GM20431 (cell line): ENCODE results near the gene SHISA6.
"Not testable (repeated sequence)": the region's sequence is repeated elsewhere in the genome, so short reads cannot be mapped to it uniquely, and the experiment has no call there.

ENCODE experiments used
- in situ Hi-C: fragments of 300-500 bp; cut with MseI, MboI; formaldehyde crosslinking; loops from one replicate; pipeline ENCODE4 v1.15.0; 2020; ENCODE audit warnings: low sequenced_read_pairs; ENCODE audit not compliant: unreplicated experiment

The SHISA6 gene

DNA sequence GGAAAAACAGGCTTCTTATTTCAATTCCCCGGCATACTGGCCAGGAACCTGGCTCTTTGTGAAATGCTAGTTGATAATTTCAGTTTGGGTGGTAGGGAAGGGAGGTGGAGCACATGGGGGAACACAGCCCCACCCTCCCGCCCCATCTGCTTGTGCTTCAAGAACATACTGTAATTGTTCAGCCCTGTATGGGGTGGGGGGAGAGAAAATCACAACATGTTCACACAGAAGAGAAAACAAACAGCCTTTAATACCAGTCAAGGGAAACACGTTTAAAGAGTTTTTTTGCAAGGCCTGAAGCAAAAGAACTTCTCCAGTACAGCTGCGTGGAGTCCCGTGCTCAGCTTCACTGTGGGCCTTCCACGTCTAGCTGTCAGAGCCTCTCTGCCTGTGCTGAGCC is 59.7 kb downstream of the SHISA6 start:
- in situ Hi-C loops: no loop called here

DNA sequence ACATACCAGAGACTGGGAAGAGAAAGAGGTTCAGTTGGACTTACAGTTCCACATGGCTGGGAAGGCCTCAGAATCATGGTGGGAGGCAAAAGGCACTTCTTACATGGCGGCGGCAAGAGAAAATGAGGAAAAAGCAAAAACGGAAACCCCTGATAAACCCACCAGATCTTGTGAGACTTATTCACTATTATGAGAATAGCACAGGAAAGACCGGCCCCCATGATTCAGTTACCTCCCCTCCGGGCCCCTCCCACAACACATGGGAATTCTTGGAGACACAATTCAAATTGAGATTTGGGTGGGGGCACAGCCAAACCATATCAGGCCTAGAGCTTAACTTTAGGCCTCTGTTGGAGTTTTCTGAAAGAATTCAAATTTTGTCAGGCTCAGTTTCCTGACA is 60.9 kb downstream of the SHISA6 start:
- in situ Hi-C loops: not testable (repeated sequence)

DNA sequence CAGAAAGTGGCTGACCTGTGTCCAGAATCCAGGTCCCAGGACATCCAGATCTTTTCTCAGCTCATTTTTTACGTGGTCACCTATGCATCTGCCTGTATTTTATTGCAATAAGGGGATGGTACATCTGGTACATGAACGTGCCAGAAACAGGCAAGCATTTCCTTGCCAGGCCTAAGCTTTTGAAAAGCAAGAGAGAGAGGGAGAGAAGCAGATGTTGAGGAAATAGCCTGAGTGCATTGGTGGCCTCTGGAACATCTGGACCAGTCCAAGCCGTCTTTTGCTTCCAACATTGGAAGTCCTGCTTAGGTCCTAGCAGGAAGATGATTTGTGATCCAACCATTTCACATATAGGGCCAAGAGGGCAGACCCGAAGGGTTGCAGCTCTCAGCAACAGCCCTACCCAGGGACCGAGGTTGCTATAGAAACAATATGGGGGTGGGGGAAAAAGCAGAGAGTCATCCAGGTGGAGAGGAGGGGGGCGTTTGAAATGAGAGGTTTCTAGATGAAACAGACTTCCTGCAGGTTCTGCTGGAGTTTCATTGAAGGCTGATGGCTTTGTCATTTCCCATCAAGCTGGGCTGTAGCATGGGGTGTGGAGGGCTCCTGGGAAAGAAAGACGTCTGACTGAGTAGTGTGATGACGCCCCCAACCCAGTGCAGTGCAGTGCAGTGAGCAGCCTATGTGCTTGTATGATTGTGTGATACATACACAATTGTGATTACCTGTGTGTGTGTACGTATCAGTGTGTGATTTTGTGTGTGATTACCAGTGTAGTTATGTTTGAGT is 61.6 kb downstream of the SHISA6 start:
- in situ Hi-C loops: no loop called here

DNA sequence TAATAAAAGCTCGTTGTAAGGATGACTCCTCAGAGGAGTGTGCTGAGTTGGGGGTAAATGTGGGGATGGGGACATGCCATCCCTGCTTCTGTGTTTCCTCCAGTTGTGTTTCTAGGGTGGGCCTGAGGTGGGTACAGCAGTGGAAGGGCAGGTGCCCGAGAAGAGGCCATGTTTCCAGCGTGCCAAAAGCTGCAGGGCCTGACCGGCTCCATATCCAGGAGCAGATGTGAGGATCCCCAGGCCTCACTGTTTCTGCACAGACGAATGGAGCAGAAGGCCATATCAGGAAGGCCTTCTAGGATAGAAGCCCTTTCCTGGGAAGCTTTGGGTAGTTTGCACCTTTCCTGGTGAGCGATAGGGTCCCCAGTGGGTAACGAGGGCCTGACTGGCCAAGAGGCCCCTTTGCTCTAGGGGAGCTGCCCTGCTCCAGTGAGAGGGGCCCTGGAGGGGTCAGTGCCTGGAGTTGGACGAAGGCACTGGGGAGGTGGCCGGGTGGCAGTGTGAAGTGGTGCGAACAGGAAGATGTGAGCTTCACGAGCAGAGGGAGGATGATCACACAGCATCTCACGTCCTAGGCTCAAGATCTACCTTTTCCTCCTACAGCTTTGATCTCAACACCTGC is 62.9 kb downstream of the SHISA6 start:
- in situ Hi-C loops: no loop called here

DNA sequence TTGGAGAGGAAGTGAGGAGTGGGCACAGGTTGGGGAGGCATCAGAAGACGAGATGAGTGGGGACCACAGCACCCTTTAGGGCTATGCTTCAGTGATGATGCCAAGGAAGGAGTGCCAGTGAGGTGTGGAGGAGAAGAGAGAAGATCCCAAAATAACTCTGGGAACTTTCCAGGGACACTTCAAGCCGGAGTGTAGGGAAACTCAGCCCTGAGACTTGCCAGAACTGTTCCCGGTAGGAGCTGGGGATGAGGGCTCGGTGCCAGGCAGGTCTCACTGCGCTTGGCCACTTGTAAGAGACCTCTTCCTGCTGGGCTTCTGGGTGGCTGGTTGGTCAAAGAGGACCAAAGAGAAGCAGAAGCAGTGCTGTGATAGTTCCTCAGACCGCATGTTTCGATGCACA is 63.6 kb downstream of the SHISA6 start:
- in situ Hi-C loops: no loop called here

DNA sequence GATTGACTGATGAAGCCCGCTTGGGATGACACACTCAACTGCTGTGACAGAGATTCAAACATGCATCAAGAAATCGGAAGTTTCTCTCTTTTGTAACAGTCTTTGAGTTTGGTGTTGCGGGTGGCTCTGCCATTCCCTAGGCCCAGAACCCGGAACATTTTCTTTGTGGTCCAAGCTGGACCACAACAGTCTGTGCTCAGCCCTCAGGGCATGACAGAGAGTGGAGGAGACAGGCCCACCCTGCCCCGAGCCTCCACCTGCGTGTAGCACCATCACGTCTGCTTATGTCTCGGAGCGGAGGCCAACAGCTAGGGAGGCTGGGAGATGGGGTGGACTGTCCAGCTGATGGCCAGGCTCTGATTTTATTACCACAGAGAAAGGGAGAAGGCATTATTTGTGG is 64.5 kb downstream of the SHISA6 start:
- in situ Hi-C loops: no loop called here

DNA sequence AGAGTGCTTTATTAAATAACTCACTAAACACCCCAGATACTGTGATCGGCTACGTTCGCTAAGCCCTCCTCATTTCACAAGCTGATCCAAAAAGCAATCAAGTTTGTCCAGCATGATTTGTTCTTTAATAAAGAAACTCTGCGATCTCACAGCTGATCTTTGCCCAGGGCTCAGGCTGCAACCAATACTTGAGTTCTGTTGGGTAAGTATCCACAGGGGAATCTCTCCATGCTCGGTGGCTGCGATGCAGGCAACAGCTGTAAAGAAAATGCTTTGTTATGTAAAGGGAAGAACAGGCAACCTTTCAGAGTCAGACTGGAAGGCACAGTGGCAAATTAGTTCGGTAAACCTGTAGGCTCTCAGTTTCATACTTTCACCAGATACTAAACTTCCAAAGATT is 67.5 kb downstream of the SHISA6 start:
- in situ Hi-C loops: no loop called here

DNA sequence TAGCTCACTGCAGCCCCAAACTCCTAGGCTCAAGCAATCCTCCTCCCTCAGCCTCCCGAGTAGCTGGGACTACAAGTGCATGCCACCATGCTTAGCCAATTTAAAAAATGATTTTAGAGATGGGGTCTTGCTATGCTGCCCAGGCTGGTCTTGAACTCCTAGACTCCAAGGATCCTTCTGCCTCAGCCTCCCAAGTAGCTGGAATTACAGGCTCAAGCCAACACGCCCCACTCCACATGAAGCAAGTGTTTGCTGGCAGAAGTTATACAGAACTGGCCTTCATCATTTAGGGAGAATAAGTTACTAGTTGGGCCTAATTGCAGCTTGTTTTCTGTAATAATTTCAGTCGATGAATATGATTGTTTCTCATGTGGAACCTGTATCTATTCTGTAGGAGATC is 68.0 kb downstream of the SHISA6 start:
- in situ Hi-C loops: no loop called here

DNA sequence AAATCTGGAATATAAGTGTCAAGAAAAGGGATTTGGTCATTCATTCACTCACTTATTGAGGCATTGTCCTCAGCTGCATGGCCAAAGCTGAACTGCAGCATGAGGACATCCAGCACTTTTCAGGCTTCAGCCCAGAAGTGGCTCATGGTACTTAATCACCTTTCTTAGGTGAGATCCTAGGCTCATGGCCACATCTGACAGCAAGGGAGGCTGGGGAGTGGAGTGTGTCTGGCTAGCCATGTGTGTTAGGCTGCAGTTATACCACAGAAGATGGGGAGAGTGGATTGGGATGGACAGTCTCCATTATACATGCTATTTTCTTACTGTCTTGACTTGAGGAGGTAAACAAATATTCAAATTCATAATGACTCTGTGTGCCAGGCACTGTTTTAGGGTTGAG is 68.8 kb downstream of the SHISA6 start:
- in situ Hi-C loops: no loop called here

DNA sequence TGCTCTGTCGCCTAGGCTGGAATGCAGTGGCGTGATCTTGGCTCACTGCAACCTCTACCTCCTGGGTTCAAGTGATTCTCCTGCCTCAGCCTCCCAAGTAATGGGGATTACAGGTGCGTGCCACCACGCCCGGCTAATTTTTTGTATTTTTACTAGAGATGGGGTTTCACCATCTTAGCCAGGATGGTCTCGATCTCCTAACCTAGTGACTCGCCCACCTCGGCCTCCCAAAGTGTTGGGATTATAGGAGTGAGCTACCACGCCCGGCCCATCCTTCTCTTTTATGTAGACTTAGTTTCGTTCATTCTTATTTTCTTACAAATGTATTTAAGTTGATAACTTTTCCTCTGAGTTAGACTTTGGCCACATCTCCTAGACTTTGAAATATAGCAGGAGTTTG is 75.4 kb downstream of the SHISA6 start:
- in situ Hi-C loops: not testable (repeated sequence)

DNA sequence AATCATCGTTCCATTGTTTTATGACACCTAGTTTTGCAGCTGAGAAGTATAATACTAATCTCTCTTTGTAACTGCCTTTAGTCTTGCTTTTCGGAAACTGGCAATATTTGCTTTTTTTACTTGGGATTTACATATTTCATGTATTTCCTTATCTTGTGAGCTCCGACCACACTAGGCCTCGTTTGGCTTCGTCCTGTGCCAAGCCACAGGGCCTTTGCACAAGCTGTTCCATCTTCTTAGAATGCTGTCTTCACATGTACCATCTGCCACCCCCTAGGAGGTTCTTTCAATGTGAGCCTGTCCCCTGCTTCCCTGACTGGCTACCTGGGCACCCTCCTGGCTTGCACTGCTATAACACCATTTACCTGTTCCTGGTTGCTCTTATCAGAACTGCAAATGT is 77.2 kb downstream of the SHISA6 start:
- in situ Hi-C loops: no loop called here

DNA sequence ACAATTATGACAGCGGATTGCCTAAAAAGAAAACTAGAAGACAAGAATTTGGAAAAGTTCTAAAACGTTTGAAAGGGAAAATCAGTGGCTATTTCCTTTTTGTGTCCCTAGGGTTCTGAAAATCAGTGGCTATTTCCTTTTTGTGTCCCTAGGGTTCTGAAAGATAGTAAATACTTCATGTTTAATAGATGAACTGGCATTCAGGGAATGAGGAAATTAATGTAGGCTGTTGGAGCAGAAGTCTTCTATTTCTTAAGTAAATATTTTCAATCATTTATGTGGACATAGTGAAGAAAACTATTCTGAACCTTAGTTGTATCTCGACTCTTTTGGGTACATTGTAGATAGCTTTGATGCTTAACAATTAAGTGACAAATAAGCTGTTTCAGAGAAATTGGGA is 78.9 kb downstream of the SHISA6 start:
- in situ Hi-C loops: no loop called here

DNA sequence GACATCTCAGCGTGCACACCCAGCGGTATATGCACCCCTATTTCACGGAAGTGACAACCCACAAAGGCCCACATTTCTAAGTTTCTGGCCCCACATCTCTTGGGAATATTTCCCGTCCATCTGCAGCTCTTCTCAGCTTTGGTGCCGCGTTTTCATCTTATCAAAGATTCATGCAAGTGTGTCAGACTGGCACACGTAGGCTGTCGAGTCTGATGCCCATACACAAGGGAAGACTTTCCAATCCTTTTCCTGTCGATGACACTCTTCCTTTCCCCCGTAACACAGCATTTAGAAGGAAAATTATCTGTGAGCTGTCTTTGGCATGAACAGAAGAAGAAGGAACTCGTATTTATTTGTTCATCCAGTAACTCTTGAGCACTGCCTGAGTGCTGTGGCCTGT is 83.0 kb downstream of the SHISA6 start:
- in situ Hi-C loops: no loop called here

DNA sequence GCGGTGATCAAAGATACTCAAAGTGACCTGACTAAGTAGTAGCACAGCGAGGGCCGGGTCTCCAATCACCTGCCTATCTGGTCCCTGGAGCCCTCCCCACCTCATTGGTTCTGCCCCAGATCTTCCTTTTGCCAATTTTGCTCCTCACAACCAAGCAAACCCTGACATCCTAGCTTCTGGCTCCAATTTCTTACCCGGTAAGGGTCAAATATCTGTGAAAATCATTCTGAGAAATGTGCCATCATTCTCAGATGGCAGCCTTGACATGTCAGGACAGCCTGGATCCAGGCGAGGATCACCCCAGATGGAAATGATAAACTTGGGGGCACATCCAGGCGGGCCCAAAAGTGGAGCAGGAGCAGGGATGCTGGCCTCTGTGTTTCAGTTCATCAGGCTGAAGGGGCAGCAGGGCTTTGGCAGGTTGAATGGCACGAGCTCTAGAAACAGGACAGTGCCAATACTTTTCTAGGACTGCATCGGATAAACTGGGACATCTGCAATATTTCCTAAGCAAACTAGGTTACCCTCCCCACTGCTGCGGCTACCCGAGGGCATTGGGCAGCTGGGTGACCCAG is 83.9 kb downstream of the SHISA6 start:
- in situ Hi-C loops: no loop called here

DNA sequence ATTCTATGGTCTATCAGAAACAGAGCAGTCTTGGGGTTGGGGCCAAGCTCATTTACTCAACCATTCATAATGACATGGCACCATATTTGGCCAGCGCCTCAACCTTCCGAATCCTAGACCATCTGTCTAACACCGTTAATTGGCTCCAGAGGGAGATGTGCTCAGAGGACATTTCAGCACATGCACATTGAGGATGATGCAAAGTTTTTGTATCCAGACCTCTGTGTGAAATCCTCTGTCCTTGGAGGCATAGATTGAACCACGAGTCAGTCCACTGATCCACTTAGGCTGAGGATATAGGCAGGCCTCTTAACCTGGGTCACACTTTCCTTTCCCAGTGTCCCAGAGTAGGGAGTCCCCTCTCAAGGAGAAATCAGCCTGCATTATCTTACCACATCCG is 85.5 kb downstream of the SHISA6 start:
- in situ Hi-C loops: no loop called here

DNA sequence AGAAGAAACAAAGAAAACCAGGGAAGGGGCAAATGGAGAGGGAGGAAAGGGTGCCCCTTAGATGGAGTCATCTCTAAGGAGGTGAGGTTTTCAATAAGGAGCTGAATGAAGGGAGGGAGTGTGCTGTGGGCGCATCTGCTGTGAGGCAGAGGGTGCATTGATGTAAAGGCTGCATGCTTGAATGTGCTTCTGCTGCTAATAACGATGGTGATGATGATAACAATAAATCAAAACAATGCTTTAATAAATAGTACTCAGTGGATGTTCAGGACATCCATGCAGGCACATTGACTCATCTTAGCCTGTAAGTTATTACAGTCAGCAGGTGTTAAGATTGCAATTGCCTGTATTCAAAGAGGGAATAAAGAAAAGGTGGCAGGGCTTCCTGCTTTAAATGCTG is 87.8 kb downstream of the SHISA6 start:
- in situ Hi-C loops: no loop called here

DNA sequence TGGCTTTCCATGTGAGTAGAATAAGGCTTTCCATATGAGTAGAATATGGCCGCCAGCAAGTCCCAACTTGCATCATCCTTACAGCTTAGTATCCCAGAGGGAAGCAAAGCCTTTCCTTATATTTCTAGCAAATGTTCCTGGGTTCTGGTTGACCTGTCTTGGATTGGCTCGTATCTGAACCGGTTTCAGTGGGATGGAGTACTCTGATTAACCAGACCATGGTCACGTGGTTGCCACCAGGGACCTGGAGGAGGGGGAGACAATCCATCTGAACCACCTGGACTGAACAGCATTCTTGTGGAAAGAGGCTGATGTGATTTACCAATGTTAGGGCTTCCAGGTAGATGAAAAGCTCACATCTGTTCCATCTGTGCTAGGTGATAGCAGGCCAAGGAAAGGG is 89.0 kb downstream of the SHISA6 start:
- in situ Hi-C loops: no loop called here

DNA sequence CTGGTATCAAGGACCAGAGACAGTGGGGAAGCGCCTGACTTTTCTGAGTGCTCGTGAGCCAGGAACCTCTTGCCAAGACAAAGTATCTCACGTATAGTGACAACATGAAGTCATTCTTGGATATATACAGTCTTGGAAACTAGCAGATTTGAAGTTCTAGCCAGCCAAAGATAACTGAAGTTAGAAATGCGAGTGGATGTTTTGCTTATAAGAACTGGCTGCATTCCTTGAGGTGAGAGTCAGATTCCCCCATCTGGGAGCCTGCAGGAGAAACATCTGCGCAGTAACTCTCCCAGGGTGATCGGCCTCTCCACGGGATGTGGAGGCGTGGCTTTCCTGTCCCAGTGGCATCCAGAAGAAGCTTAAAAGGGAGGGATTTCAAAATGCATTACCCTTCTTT is 89.8 kb downstream of the SHISA6 start:
- in situ Hi-C loops: no loop called here

DNA sequence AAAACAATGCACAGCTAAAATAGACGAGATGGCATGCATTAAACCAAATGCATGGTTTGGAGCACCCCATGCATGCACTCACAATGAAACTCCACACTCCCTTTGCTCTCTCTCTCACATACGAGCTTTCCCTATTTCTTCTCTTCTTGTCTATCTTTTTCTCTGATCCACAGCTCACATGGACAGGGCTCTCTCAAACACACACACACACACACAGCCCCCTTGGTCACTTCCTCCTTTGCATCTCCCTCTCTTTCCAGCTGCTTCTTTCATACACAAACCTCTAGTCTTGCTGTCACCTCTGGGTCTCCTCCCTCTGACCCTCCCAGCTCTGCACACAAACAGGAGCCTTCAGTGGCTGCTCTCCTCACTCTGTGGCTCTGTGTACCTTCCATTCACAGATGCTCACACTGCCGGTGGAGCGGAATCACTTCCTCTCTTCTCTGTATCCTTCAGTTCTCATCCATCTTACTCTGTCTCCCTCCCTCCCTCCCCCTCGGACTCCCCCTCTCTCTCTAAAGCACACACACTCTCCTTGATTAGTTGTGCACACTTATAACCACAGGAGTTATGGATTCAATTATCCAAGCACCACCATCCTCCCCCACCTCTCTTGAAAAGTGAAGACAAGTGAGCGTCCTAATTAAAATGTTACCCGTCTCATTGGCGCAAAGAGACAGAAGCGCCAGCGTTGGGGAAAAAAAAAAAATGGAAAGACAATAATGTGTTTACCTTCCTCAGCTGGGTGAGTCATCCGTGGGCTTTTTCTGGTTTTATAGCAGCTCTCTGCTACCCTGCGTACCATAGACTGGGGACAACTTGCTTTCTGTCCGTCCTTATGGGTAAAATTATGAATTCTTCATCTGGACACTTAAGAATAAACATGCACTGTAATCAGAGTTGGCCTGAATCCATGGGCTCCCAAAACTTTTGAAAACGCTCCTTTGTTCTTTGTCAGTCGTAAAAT is 90.8 kb downstream of the SHISA6 start:
- in situ Hi-C loops: no loop called here

DNA sequence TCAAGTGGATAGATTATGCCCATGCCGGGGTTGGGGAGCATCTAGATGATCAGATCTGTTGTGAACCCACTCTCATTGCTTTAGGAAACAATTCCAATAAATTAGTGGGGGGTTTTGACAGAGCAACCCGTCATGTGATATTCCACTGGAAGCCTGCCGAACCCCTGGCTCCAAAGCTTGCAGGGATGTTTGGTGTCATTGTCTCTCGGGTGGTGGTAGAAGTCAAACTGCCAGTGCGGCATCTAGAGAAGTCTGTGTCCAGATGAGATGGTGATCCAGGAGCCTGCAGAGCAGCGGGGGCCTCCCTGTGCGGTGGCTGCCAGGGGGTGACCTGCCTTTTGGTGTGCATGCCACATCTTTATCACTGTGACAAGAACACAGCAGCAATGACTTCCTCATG is 91.7 kb downstream of the SHISA6 start:
- in situ Hi-C loops: no loop called here

DNA sequence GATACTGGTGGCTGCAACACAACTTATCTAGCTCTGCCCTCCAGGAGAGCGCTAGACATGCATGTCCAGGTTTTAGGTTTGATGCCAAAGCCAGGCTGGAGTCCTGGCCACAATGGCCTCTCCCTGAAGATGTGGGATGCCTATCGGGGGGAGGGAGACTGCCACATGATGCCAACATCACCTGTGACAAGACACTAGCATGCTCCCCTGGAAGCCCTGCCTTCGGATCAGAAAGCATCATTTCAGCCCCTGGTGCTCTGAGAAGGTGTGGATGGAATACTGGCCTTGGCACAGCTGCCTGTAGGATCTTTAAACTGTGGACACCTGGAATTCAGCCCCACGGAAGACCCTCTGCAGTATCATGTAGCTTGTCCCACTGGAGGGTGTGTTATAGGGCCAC is 93.5 kb downstream of the SHISA6 start:
- in situ Hi-C loops: no loop called here
